D341Med (cell line): ENCODE results near the gene UBXN6.

ENCODE experiments used
- DNase-seq: peaks from one replicate; pipeline ENCODE4 v3.0.0; 2012; ENCODE audit warnings: low spot score

The UBXN6 gene

DNA sequence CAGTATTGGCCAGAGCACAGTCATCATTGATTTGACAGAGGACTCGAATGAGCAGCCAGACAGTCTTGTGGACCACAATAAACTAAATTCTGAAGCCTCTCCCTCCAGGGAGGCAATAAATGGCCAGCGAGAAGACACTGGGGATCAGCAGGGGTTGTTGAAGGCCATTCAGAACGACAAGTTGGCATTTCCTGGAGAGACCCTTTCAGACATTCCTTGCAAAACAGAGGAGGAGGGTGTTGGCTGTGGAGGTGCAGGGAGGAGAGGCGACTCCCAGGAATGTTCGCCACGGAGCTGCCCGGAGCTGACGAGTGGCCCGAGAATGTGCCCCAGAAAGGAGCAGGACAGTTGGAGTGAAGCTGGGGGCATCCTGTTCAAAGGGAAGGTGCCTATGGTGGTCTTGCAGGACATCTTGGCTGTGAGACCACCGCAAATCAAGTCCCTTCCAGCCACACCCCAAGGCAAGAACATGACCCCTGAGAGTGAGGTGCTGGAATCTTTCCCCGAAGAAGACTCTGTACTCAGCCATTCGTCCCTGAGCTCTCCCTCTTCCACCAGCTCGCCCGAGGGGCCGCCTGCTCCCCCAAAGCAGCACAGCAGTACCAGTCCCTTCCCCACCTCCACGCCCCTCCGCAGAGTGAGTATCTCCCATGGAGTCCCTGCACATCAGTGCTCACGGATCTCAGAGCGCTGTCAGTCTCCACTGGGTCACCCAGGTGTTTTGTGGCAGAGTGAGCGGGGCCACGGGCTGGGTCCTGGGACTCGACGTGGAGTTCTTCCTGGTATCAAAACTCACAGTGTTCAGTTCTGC lies 48.3 kb downstream of the UBXN6 start:
- no peak for DNase-seq

DNA sequence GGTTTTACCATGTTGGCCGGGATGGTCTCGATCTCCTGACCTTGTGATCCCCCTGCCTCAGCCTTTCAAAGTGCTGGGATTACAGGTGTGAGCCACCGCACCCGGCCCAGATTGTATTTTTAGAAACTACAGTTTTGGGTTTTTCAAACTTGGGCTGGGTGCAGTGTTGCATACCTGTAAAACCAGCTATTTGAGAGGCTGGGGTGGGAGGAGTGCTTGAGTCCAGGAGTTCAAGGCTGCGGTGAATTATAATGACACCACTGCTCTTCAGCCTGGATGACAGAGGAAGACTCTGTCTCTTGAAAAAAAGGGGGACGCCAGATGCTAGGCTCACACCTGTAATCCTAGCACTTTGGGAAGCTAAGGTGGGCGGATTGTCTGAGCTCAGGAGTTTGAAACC lies 51.0 kb downstream of the UBXN6 start:
- no peak for DNase-seq

DNA sequence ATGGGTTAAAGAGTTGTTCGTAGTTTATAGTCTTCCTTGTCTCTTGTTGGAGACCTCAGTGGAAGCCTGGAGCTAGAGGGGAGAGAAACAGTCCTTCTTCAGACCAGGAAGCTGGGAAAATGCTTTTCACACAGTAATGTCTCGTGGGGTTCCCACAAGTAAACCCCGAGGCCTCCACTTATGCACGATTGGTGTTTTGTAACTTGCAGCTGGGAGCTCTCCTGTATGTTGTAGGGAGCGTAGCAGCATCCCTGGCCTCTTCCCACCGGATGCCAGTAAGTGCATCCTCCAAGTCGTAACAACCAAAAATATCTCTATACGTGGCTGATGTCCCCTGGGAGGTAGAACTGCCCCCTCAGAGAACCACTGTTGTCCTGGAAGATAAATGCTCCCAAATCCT lies 51.6 kb downstream of the UBXN6 start:
- no peak for DNase-seq

DNA sequence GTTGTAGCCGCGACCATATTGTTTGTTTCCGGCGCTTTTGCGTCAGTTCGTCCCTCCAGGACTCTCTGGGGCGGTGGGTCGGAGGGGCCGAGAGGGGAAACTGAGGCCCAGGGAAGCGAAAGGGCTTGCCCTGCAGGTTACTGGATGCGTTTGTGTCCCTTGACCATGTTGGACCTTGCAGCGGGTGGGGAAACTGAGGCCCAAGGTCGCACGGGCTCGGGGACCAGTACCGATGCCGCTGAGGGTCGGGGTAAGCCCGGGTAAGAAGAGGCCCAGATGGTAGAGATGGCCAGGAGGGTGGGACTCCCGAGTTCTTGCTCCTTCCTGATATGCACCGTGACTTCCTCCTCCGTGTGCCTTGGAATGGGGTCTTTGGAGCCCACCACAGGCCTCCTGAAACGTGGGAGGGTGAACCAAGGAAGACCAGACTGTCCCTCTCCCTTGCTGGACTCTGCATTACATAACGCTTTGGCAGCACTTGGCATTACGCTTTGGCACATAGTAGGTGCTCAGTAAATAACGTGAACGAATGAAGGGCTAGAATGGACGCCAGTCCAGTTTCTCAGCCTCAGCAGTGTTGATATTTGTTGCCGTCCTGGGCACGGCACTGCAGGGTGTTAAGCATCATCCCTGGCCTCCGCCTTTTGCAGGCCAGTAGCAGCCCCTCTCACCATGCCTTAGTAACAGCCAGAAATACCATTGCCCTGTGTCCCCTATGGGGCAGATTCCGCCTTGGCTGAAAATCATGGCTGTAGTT lies 54.4 kb downstream of the UBXN6 start:
- DNase-seq, result no peak

DNA sequence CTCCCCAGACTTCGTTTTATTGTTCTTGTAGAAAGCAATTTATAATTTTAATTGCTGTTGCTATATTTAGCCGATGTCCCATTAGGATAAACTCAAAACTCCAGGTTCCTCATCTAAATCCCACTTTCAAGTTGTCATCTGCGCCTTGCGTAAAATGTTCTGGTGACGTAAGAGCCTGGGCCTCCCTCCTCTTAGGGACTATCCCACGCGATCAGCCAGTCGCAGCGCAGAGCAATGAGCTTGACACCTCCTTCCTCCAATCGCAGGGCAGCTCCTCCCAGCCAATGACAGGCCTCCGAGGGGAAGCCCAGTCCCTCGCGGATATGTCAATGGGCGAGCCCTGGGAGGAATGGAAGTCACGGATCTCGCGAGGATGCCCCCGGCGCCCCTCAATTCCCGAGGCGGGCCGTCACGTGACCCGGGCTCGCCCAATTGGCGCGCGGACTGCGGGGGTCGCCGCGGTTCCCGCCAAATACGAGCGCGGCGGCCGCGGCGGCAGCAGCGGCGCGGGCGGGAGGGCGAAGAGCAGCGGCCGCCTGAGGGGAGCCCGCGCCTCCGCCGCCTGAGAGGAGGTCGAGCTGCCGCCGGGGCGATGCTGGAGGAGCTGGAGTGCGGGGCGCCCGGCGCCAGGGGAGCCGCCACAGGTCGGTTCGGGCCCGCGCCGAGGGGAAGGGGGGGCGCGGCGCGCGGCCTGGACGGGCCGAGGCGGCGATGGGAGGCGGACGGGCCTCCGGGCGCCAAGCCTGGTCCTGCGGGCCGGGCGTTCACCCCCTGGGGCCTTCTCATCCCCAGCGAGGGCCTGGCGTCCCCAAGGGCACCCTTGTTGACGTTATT lies 55.2 kb downstream of the UBXN6 start, which contains the start of gene CHAF1A:
Gene CHAF1A (plus strand): TSS at position 470 of the 834 bp plus-strand sequence. CDS start 123 bp downstream, at position 593.
- peak; percentile 99 for DNase-seq

DNA sequence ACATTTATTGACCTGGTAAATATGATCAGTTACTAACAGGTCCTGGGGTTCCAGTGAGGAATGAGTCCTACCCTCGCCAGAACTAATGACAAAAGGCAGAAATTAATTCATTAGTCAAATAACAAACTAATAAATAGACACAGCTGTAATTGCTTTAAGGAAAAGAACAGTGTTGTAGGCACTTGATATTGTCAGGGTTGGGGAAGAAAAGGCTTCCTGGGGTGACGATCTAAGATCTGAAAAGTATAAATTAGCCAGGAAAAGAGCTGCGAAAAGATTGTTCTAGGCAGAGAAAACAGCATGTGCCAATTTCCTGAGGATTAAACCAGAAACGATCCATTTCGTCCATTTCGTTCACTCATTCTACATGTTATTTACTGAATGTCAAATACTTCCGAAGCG lies 55.8 kb downstream of the UBXN6 start:
- DNase-seq, result no peak

DNA sequence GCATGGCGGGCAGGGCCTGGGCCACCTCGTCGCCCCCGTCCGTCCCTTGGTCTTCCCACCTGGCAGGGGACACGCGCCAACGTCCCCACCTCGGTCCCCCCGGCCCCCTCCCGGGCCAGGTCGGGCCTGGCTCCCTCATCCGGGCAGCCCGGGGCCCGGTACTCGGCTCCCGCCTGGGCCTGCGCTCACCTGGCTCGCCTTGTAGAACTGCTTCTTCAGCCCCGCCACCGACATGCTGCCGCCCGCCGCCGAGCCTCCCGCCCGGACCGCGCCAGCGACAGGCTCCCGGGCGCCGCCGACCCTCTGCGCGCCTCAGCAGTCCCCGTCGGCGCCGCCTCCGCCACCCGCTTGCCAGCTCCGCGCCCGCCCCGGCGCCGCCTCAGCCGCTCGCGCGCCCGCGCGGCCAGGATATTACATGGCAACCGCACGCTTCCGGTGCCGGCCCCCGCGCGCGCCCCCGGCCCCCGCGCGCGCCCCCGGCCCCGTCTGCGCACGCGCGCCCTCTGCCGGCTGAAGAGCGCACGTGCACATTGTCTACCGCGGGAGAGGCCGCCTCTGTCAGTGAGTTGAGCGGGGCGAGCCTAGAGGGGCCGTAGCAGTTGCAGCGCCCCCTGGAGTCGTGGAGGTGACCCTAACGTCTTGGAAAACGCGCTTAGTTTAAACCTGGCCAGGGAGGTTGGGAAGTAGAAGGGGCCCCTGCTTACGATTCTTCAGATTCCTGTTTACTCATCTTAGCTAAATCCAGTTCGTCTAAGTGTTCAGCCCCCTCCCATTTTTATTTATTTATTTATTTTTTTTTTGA lies 57.3 kb downstream of the UBXN6 start, which contains the start of gene SH3GL1:
Gene SH3GL1 (minus strand): TSS at position 413 of the 802 bp plus-strand sequence. CDS start 179 bp downstream, at position 234.
- DNase-seq, result peak; percentile 93

DNA sequence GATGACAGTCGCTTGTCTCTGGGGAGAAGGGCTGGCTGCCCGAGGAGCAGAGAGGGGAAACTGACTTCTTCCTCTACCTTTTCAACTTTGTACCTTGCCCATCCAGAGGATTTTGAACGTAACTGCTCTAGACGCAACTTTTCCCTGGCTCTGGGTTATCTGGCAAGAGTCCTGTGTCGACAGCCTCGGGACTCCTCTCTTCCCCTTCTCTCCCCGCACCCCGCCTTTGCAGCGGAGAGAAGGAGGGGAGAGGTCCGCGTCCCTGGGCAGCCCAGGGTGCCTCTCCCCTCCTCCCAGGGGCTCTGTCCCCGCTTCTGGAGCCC lies 57.8 kb downstream of the UBXN6 start:
- DNase-seq, result no peak

DNA sequence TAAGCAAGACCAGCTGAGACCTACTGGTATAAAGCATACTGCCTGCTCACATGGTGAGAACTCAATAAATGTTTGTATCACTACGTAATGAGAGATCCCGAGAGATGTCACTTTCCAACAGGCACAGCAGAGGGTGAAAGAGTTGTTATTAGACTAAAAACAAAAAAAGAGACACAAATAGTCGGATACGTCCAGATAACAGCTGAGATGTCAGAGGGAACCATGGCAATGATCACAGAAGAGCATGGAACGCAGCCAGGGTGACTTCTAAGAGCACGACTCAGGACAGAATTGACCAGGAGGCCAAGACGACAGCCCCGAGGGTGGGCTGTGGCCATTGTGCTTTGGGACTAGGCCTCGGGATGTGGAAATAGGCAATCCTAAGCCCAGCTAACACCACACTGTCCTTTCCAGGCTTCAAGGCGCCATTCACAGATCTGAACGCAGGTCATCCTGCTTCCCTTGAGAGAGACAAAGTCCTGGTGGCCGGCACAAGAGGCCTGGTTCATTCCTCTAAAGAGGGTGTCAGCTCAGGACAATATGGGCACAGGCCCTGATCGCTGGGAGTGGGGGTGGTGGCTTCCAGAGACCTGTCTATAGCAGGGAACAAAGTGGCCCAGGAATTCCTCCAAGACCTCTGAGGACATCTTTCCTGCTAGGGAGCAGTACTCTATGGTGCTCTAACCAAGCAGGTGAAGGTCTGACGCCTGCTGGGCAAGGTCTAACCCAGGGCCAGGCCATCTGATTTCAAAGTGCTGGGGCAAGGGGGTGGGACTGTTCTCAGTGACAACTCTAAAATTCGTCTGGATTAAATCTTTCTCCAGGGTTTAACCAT lies 60.4 kb downstream of the UBXN6 start:
- no peak for DNase-seq
